Measurements from ENCODE around the gene ZNF841. TPM values are rescaled to one million over a fixed set of nuclear protein-coding genes. Genes with fewer than 3 reads are reported as not detected.

The ZNF841 gene
- total and polyA plus RNA-seq, 2 of the 13 experiments (the other 11 are each of a cell fraction or from before 2014, with no cell fraction given): 6.2 to 14.2 TPM

GRCh38 chr19:52028027-52028779, 67.4 kb downstream of the ZNF841 start, which contains the start of gene ZNF614 (continued):
- TF ChIP-seq ZBED4 (CRISPR knock-in tag; IDR thresholded peaks at IDR 0.05; ENCODE audit: borderline replicate concordance) (peak; percentile 45; the same call in 1 of the 2 replicates), ZBTB1 (CRISPR knock-in tag; IDR thresholded peaks at IDR 0.05; ENCODE audit: borderline replicate concordance) (no peak), TBP (CRISPR knock-in tag; IDR thresholded peaks at IDR 0.05) (no peak), ZSCAN5A (CRISPR knock-in tag; IDR thresholded peaks at IDR 0.05; ENCODE audit: borderline replicate concordance) (peak; percentile 90), FOXA1 (IDR thresholded peaks at IDR 0.05) (no peak), FOXA1 (CRISPR knock-in tag; IDR thresholded peaks at IDR 0.05) (peak; percentile 24; the same call in 1 of the 2 replicates), ZNF136 (CRISPR knock-in tag; IDR thresholded peaks at IDR 0.05; ENCODE audit: low read depth) (peak; percentile 62; the same call in 1 of the 2 replicates), ELF3 (CRISPR knock-in tag; IDR thresholded peaks at IDR 0.05) (peak; percentile 11; the same call in 1 of the 2 replicates), ZBTB10 (CRISPR knock-in tag; IDR thresholded peaks at IDR 0.05; ENCODE audit: borderline replicate concordance) (no peak), THAP9 (CRISPR knock-in tag; IDR thresholded peaks at IDR 0.05; ENCODE audit: borderline replicate concordance) (peak; percentile 99), DRAP1 (CRISPR knock-in tag; IDR thresholded peaks at IDR 0.05) (peak; percentile 43), ZNF567 (CRISPR knock-in tag; IDR thresholded peaks at IDR 0.05; ENCODE audit: borderline replicate concordance) (no peak), ZNF549 (CRISPR knock-in tag; IDR thresholded peaks at IDR 0.05) (no peak), KMT2A (CRISPR knock-in tag; IDR thresholded peaks at IDR 0.05) (peak; percentile 90), ZNF280B (CRISPR knock-in tag; IDR thresholded peaks at IDR 0.05; ENCODE audit: borderline replicate concordance) (peak; percentile 12; the same call in 1 of the 2 replicates)

Data from HepG2 (cell line).